ENCODE measurements around the gene PRKAG2.

Gene PRKAG2

DNA sequence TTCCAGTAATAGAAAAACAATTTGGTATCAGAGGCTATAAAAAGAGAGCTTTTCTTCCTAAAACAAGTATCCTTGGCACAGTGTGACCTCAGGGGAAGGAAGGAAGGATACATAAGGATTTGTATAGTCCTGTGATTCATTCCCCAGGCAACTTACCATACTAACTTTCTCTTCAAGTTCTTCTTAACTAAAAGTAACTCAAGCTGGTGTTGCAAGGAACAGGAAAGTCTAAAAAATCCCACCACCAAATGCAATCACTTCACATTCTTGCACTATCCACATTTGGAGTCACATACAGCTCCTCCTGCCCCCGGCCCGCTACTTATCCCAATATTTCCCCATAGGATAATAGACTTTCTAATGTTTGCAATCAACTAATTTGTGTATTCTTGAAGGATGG lies 84.8 kb downstream of the PRKAG2 start:
- no peak overlapping the region for H3K4me3 ChIP-seq (ENCODE audit: low read length, poor library complexity, severe bottlenecking)
- H3K27me3 ChIP-seq (ENCODE audit: insufficient read depth, low read length, poor library complexity, severe bottlenecking): no peaks in the 10 kb centered on the region
- no peak overlapping the region for H3K4me2 ChIP-seq (ENCODE audit: low read depth, low read length, poor library complexity, severe bottlenecking)
- H3K9ac ChIP-seq (ENCODE audit: low read depth, low read length, poor library complexity, severe bottlenecking): no peak overlapping the region
- no peaks in the 10 kb centered on the region for H3K36me3 ChIP-seq (ENCODE audit: insufficient read depth, low read length)
- no peaks in the 10 kb centered on the region for H3K9me3 ChIP-seq (ENCODE audit: insufficient read depth, low read depth, low read length)
- no peaks in the 10 kb centered on the region for H4K20me1 ChIP-seq (ENCODE audit: insufficient read depth, low read length, poor library complexity, severe bottlenecking)
- H3F3A ChIP-seq (ENCODE audit: low read depth): no peaks in the 10 kb centered on the region
- H3K79me2 ChIP-seq (ENCODE audit: insufficient read depth, low read length): no peaks in the 10 kb centered on the region
- H3K4me1 ChIP-seq (ENCODE audit: insufficient read depth, low read length, poor library complexity, severe bottlenecking): peaks cover under 1% of the 10 kb centered on the region
- H3K9me2 ChIP-seq (replicated peaks; ENCODE audit: low read depth, low read length): no peaks in the 10 kb centered on the region
- no peak overlapping the region for H2AFZ ChIP-seq (ENCODE audit: low read length)
- TF ChIP-seq, protein P1, sequence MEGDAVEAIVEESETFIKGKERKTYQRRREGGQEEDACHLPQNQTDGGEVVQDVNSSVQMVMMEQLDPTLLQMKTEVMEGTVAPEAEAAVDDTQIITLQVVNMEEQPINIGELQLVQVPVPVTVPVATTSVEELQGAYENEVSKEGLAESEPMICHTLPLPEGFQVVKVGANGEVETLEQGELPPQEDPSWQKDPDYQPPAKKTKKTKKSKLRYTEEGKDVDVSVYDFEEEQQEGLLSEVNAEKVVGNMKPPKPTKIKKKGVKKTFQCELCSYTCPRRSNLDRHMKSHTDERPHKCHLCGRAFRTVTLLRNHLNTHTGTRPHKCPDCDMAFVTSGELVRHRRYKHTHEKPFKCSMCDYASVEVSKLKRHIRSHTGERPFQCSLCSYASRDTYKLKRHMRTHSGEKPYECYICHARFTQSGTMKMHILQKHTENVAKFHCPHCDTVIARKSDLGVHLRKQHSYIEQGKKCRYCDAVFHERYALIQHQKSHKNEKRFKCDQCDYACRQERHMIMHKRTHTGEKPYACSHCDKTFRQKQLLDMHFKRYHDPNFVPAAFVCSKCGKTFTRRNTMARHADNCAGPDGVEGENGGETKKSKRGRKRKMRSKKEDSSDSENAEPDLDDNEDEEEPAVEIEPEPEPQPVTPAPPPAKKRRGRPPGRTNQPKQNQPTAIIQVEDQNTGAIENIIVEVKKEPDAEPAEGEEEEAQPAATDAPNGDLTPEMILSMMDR (conservative IDR thresholded peaks at IDR 0.05; ENCODE audit: low read length): no peak
- no peak for TF ChIP-seq EZH2phosphoT487 (IDR thresholded peaks at IDR 0.05; ENCODE audit: borderline replicate concordance)

DNA sequence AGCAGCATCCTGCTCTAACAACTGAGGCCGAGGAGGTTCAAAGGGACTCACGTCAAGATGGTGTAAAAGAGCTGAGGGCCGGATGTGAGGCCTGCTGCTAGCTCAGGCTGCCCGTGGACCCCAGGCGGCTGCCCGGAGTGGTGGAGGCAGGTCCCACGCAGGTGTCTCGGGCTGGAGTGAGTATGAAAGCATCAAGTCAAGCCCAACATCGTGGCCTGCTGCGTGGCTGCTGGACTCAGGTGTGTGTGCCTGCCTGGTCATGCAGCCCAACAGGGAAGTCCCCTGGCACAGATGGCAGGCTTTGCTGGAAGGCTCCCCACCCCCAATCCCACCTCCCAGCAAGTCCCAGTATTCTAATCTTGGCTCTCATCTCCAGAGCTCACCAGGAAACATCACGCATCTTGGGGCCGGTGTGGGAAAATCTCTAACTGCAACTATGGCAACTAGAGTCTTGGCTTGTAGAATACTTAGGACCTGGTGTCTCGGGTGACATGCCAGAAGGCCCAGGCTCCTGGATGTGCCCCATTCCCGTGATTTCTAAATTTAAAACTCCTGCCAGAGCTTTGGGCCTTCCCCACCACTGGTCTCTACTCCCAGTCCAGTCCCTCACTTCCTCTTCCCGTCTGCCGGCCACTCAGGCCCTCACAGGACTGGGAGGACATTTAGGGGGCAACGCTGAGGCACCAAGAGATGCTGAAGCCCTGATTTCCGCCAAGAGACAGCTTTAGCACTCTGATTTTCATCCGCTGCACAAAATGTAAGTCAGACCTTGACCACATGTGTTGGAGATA lies 85.9 kb downstream of the PRKAG2 start:
- no peaks in the 10 kb centered on the region for H3K9me2 ChIP-seq (replicated peaks; ENCODE audit: low read depth, low read length)
- H3K36me3 ChIP-seq (ENCODE audit: insufficient read depth, low read length): no peaks in the 10 kb centered on the region

DNA sequence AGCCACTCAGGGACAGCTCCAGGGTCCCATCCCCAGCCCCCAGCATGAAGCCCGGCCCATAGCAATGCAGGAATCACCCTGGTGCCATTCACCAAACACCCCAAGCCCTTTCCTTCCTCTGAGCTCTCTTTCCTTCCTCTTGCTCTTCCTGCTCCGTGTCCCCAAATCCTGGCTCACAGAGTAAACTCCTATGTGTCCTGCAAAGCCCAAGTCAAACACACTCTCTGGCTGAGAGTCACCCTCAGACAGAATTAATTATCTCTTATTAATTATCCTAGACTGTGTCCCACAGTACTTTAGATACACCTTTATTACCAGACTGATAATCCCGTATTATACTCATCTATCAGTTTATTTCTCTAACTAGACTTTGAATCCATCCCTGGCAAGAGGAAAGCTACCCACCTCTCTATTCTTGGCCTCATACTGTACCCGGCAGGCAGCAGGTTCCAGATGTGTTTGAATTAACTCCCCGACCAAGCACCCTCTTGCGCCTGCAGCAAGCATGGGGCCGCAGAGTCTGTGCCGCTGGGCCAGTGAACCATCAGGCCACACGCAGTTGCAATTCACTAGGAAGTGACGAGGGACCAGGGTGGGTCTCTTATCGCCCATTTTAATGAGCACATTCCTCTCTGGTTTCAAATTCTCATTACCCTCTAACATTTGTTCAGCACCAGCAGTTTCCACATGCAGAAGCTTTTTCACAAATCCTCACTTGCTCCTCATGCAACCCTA lies 86.7 kb downstream of the PRKAG2 start:
- no peaks in the 10 kb centered on the region for H3K9me3 ChIP-seq (ENCODE audit: insufficient read depth, low read depth, low read length)
- H3K9ac ChIP-seq (ENCODE audit: low read depth, low read length, poor library complexity, severe bottlenecking): no peak overlapping the region
- H3K9me2 ChIP-seq (replicated peaks; ENCODE audit: low read depth, low read length): no peaks in the 10 kb centered on the region
- no peaks in the 10 kb centered on the region for H3F3A ChIP-seq (ENCODE audit: low read depth)
- H3K36me3 ChIP-seq (ENCODE audit: insufficient read depth, low read length): no peaks in the 10 kb centered on the region
- TF ChIP-seq, protein P1 (conservative IDR thresholded peaks at IDR 0.05; ENCODE audit: low read length): no peak
- TF ChIP-seq EZH2phosphoT487 (IDR thresholded peaks at IDR 0.05; ENCODE audit: borderline replicate concordance): no peak
- no peaks in the 10 kb centered on the region for H3K27me3 ChIP-seq (ENCODE audit: insufficient read depth, low read length, poor library complexity, severe bottlenecking)
- no peak overlapping the region for H3K4me3 ChIP-seq (ENCODE audit: low read length, poor library complexity, severe bottlenecking)
- H3K4me2 ChIP-seq (ENCODE audit: low read depth, low read length, poor library complexity, severe bottlenecking): no peak overlapping the region
- no peaks in the 10 kb centered on the region for H3K79me2 ChIP-seq (ENCODE audit: insufficient read depth, low read length)
- no peaks in the 10 kb centered on the region for H4K20me1 ChIP-seq (ENCODE audit: insufficient read depth, low read length, poor library complexity, severe bottlenecking)
- H3K4me1 ChIP-seq (ENCODE audit: insufficient read depth, low read length, poor library complexity, severe bottlenecking): no peaks in the 10 kb centered on the region
- H2AFZ ChIP-seq (ENCODE audit: low read length): no peak overlapping the region

More for the DNA sequence above, 85.9 kb downstream of the PRKAG2 start:
- H3K79me2 ChIP-seq (ENCODE audit: insufficient read depth, low read length): no peaks in the 10 kb centered on the region
- no peak overlapping the region for H3K9ac ChIP-seq (ENCODE audit: low read depth, low read length, poor library complexity, severe bottlenecking)
- H3K4me1 ChIP-seq (ENCODE audit: insufficient read depth, low read length, poor library complexity, severe bottlenecking): no peaks in the 10 kb centered on the region
- TF ChIP-seq EZH2phosphoT487 (IDR thresholded peaks at IDR 0.05; ENCODE audit: borderline replicate concordance): no peak
- TF ChIP-seq, protein P1 (conservative IDR thresholded peaks at IDR 0.05; ENCODE audit: low read length): no peak
- H3K27me3 ChIP-seq (ENCODE audit: insufficient read depth, low read length, poor library complexity, severe bottlenecking): no peaks in the 10 kb centered on the region
- H4K20me1 ChIP-seq (ENCODE audit: insufficient read depth, low read length, poor library complexity, severe bottlenecking): no peaks in the 10 kb centered on the region
- no peak overlapping the region for H3K4me3 ChIP-seq (ENCODE audit: low read length, poor library complexity, severe bottlenecking)
- H3K4me2 ChIP-seq (ENCODE audit: low read depth, low read length, poor library complexity, severe bottlenecking): no peak overlapping the region
- no peak overlapping the region for H2AFZ ChIP-seq (ENCODE audit: low read length)
- no peaks in the 10 kb centered on the region for H3F3A ChIP-seq (ENCODE audit: low read depth)
- no peaks in the 10 kb centered on the region for H3K9me3 ChIP-seq (ENCODE audit: insufficient read depth, low read depth, low read length)
